Activated naive CD4-positive, alpha-beta T cell treated with anti-CD3 and anti-CD28 coated beads for 36 hours (primary cell): ENCODE results near the gene SPRY1. TPM values are rescaled to one million over a fixed set of nuclear protein-coding genes. Genes with fewer than 3 reads are reported as not detected.

Experiments used
- CTCF ChIA-PET: fragments of 350-600 bp; sonication (Branson Sonifier 250); formaldehyde crosslinking; loops from one replicate; lab custom pipeline; 2021; ENCODE audit warnings: antibody characterized with exemption; lab: Charles Lee
- DNase-seq: peaks from one replicate; pipeline ENCODE4 v3.0.0-alpha.2; 2020
- H3K27ac Mint-ChIP-seq: one replicate; pipeline ENCODE4 v1.8.0; 2021; ENCODE audit warnings: mild to moderate bottlenecking, mixed read lengths
- H3K27me3 Mint-ChIP-seq: one replicate; pipeline ENCODE4 v1.8.0; 2021; ENCODE audit warnings: low read depth, mixed read lengths
- H3K36me3 Mint-ChIP-seq: one replicate; pipeline ENCODE4 v1.8.0; 2021; ENCODE audit warnings: low read depth, mixed read lengths
- H3K4me1 Mint-ChIP-seq: one replicate; pipeline ENCODE4 v1.8.0; 2021; ENCODE audit warnings: low read depth, mixed read lengths
- H3K4me3 Mint-ChIP-seq: one replicate; pipeline ENCODE4 v1.8.0; 2021; ENCODE audit warnings: mild to moderate bottlenecking, moderate library complexity, mixed read lengths
- H3K9me3 Mint-ChIP-seq: one replicate; pipeline ENCODE4 v1.8.0; 2021; ENCODE audit warnings: mixed read lengths
- intact Hi-C: fragments of 100-400 bp; cut with micrococcal nuclease; formaldehyde crosslinking; loops from one replicate; pipeline ENCODE4 v1.15.1; 2023
- total RNA-seq, 2 experiments: library from RNA; stranded (reverse); gene quantifications; one replicate each; pipeline ENCODE4 v1.2.3, GENCODE V29; 2021

The SPRY1 gene
- total RNA-seq, 2 experiments from 2014 or later = 16.9 to 20.3 TPM

DNA sequence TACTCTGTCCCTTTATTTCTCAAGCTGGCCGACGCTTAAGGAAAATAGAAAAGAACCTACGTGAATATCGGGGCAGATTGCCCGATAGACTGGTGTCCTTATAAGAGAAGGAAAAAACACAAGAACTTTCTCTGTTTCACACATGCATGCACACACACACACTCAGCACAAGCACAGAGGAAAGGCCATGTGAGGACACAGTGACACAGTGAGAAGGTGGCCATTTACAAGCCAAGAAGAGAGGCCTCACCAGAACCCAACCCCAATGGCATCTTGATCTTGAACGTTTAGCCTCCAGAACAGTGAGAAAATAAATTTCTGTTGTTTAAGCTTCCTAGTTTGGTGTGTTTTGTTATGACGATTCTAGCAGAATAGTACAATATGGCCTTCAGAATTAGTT is 37.0 kb downstream of the SPRY1 start:
- Mint-ChIP-seq H3K9me3 (peaks cover 6% of the 10 kb centered on the region), H3K36me3 (peaks cover 2% of the 10 kb centered on the region), H3K27ac (no peak overlapping the region), H3K4me3 (no peak overlapping the region), H3K27me3 (no peaks in the 10 kb centered on the region), H3K4me1 (peaks cover 8% of the 10 kb centered on the region)
- CTCF ChIA-PET = interaction anchor here (0.6 kb wide), 2 partner anchors 34 to 248 kb away, joined by 3 read pairs; no protein-coding TSS in a partner anchor
- intact Hi-C loops = no loop called here
- DNase-seq = no peak

DNA sequence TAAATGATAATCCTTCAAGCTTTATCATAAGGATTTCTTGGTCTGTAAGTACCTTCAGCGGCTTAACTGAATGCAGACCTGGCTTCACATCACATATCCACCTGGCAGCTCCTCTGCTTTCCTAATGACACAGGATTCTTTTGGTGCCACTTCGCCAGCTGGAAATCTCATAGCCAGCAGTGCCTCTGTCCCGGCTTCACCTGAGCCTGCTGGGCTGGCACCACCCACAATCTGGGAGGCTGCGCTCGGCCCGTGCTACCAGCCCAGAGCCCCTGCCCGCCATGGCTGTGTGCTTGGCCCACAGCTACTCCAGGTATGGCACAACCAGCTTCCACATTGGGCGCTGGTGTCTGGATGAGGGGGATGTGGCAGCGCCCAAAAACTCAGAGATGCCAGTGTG is 37.4 kb downstream of the SPRY1 start:
- Mint-ChIP-seq H3K36me3 (peaks cover 2% of the 10 kb centered on the region), H3K27ac (no peak overlapping the region), H3K9me3 (peaks cover 6% of the 10 kb centered on the region), H3K27me3 (no peaks in the 10 kb centered on the region), H3K4me3 (no peak overlapping the region), H3K4me1 (peaks cover 8% of the 10 kb centered on the region)
- CTCF ChIA-PET = interaction anchor here (0.6 kb wide), 1 partner anchor 249 kb away, joined by 3 read pairs; no protein-coding TSS in a partner anchor
- intact Hi-C loops = no loop called here
- DNase-seq = no peak

- no peaks in the 10 kb centered on the region for H3K4me1 Mint-ChIP-seq
- peaks cover 2% of the 10 kb centered on the region for H3K9me3 Mint-ChIP-seq
- no peak overlapping the region for H3K27ac Mint-ChIP-seq
- no peak overlapping the region for H3K4me3 Mint-ChIP-seq
- CTCF ChIA-PET = no interaction called here
- H3K27me3 Mint-ChIP-seq = no peaks in the 10 kb centered on the region
- intact Hi-C loops = no loop called here
- H3K36me3 Mint-ChIP-seq = no peaks in the 10 kb centered on the region
- no peak for DNase-seq
Measured at GRCh38 chr4:123435246-123436113, 38.9 kb downstream of the SPRY1 start.

DNA sequence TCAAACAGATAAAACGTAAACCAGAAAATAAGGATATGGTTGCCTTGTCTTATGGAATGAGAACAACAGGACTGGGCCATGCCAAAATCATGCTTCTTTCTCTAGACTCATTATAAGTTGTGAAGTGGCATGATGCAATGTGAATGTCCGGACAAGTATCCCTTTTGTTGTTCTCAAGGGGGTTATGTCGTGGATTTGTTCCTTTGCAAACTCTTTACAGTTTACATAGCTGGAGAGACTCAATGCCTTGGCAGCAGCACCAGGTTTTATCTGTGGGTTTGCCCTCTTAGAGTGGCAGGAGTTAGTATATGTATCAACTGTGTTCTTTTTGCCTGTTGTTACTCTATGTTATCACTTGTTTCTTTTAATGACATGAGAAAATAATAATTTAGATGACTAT is 41.4 kb downstream of the SPRY1 start:
- Mint-ChIP-seq H3K36me3 (no peaks in the 10 kb centered on the region), H3K27me3 (no peaks in the 10 kb centered on the region), H3K4me1 (no peaks in the 10 kb centered on the region), H3K9me3 (peaks cover 2% of the 10 kb centered on the region), H3K4me3 (no peak overlapping the region), H3K27ac (no peak overlapping the region)
- CTCF ChIA-PET = interaction anchor here (1.7 kb wide), 1 partner anchor 9 kb away, joined by 4 read pairs; no protein-coding TSS in a partner anchor
- intact Hi-C loops = no loop called here
- DNase-seq = no peak

DNA sequence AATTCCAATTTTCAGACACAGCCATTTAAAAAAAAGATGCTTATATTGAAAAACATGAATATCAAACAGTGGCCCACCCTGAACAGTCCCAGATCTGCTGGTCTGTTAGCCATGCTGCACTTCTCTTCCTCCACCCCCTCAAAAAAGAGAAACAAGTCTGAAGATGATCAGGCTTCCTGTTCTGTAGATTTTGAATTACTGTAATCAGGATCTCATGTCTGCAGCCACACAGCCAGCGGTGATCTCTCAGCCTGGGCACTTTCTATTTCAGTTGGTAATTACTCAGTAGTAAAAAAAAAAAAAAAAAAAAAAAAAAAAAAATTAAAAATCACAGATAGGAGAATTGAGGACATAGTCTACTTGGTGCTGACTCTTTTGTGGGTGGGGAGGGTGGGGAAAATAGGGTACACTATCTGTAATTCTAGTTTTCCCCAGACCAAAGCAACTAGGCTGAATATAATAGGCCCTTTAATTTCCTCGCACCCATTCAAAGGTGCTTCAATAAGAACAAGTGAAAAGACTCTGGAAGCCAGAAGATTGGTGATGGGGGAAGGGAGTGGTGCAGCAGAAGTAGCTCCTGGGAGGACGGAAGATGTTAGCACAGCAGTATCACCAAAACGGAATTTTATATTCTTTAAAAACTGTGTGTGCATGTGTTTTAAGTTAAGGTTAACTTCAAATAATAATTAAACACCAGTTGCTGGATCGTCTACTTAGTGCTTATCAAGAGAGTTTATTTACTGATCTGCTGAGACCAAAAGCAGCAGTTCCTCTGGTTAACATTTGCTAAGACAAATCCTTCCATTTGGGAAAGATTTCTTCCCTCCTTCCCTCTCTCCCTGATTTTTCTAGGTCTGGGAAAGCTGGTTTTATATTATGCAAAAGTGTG is 47.0 kb downstream of the SPRY1 start:
- peak overlapping the region; percentile 37 for H3K4me3 Mint-ChIP-seq
- H3K27ac Mint-ChIP-seq = peak overlapping the region; percentile 74
- peaks cover 2% of the 10 kb centered on the region for H3K27me3 Mint-ChIP-seq
- peak; percentile 65 for DNase-seq
- intact Hi-C loops = loop anchor here (1.0 kb wide), 3 partner anchors 21 to 229 kb away; no protein-coding TSS in a partner anchor
- no peaks in the 10 kb centered on the region for H3K36me3 Mint-ChIP-seq
- CTCF ChIA-PET = interaction anchor here (1.2 kb wide), 1 partner anchor 15 kb away, joined by 3 read pairs; no protein-coding TSS in a partner anchor
- H3K4me1 Mint-ChIP-seq = peaks cover 16% of the 10 kb centered on the region
- no peaks in the 10 kb centered on the region for H3K9me3 Mint-ChIP-seq

- Mint-ChIP-seq H3K4me1 (peaks cover 16% of the 10 kb centered on the region), H3K27ac (peak overlapping the region; percentile 74), H3K27me3 (peaks cover 2% of the 10 kb centered on the region), H3K9me3 (no peaks in the 10 kb centered on the region), H3K36me3 (no peaks in the 10 kb centered on the region), H3K4me3 (peak overlapping the region; percentile 37)
- peak; percentile 51 for DNase-seq
- CTCF ChIA-PET = interaction anchor here (0.6 to 1.2 kb wide), 2 partner anchors 16 to 121 kb away, joined by 3 read pairs; no protein-coding TSS in a partner anchor
- intact Hi-C loops = no loop called here
Measured at GRCh38 chr4:123444290-123444731, 47.7 kb downstream of the SPRY1 start.

DNA sequence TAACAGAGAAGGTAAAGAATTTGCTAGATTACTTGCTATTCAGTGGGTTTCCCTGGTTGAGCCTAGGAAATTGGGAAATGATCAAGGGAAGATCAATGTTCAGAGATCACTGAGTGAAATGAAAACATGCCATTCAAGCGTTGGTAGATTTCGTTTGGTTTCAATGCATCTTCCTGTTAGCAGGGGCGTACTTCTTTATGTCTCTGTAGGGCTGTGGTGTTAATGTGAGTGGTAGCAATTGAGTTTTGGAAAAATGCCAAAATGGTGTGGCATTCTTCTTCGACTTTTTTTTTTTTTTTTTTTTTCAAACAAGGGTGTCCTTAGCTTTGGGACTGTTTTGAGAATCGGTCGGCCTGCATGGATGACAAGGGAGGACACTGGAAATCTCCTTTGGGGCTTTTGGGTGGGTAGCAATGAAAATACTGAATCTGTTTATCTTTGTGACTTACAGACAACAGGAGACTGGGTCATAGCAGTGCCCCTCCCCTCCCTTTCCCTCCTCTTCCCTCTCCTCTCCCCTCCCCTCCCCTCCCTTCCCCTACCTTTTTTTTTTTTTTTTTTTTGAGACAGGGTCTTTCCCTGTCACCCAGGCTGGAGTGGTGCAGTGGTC is 50.4 kb downstream of the SPRY1 start:
- peaks cover 19% of the 10 kb centered on the region for H3K4me1 Mint-ChIP-seq
- intact Hi-C loops = no loop called here

GRCh38 chr4:123449362-123449761 is 52.8 kb downstream of the SPRY1 start:
- CTCF ChIA-PET = no interaction called here
- DNase-seq = no peak
- peaks cover 8% of the 10 kb centered on the region for H3K4me1 Mint-ChIP-seq
- H3K27me3 Mint-ChIP-seq = peaks cover 2% of the 10 kb centered on the region
- H3K27ac Mint-ChIP-seq = no peak overlapping the region
- no peak overlapping the region for H3K4me3 Mint-ChIP-seq
- intact Hi-C loops = no loop called here
- no peaks in the 10 kb centered on the region for H3K36me3 Mint-ChIP-seq
- H3K9me3 Mint-ChIP-seq = no peaks in the 10 kb centered on the region

More for the DNA sequence above, 50.4 kb downstream of the SPRY1 start:
- H3K9me3 Mint-ChIP-seq = no peaks in the 10 kb centered on the region
- no peaks in the 10 kb centered on the region for H3K36me3 Mint-ChIP-seq
- H3K27ac Mint-ChIP-seq = no peak overlapping the region
- no peak overlapping the region for H3K4me3 Mint-ChIP-seq
- CTCF ChIA-PET = no interaction called here
- H3K27me3 Mint-ChIP-seq = peaks cover 2% of the 10 kb centered on the region
- DNase-seq = no peak

GRCh38 chr4:123449780-123450179 is 53.2 kb downstream of the SPRY1 start:
- Mint-ChIP-seq H3K27me3 (peaks cover 2% of the 10 kb centered on the region), H3K4me3 (no peak overlapping the region), H3K9me3 (no peaks in the 10 kb centered on the region), H3K4me1 (peaks cover 6% of the 10 kb centered on the region), H3K36me3 (no peaks in the 10 kb centered on the region), H3K27ac (no peak overlapping the region)
- no peak for DNase-seq
- intact Hi-C loops = no loop called here
- CTCF ChIA-PET = no interaction called here

- Mint-ChIP-seq H3K36me3 (no peaks in the 10 kb centered on the region), H3K4me1 (peaks cover 6% of the 10 kb centered on the region), H3K9me3 (no peaks in the 10 kb centered on the region), H3K27ac (no peak overlapping the region), H3K27me3 (peaks cover 2% of the 10 kb centered on the region), H3K4me3 (no peak overlapping the region)
- CTCF ChIA-PET = no interaction called here
- no peak for DNase-seq
- intact Hi-C loops = no loop called here
Measured at GRCh38 chr4:123450393-123450792, 53.8 kb downstream of the SPRY1 start.

DNA sequence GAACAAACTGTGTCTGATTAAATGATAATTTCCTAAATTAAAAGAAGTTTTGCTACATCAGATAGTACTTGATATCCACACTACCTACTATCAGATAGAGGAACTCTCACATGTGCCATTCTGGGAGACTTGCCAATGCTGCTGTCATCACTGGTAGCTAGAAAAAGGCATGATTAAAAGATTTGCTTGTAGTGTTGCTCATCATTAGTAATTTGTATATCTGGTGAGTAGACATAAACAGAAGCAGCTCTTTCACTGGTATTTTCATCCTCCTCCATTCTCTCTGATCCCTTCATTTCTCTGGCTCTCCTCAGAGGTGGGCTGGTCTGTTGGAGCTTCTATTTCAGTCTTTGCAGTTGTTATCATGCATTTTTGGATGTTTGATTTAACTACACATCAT is 56.0 kb downstream of the SPRY1 start:
- peak; percentile 46 for DNase-seq
- no peak overlapping the region for H3K27ac Mint-ChIP-seq
- CTCF ChIA-PET = no interaction called here
- H3K4me3 Mint-ChIP-seq = no peak overlapping the region
- no peaks in the 10 kb centered on the region for H3K9me3 Mint-ChIP-seq
- no peaks in the 10 kb centered on the region for H3K36me3 Mint-ChIP-seq
- H3K4me1 Mint-ChIP-seq = peaks cover 3% of the 10 kb centered on the region
- intact Hi-C loops = no loop called here
- no peaks in the 10 kb centered on the region for H3K27me3 Mint-ChIP-seq
